H9 (cell line): ENCODE measurements around the gene CIB4. TPM values are rescaled to one million over a fixed set of nuclear protein-coding genes. Genes with fewer than 3 reads are reported as not detected.

Experiments
- DNase-seq: peaks from one replicate; pipeline ENCODE4 v3.0.0-alpha.2; 2017
- H2AFZ ChIP-seq: one replicate; pipeline ENCODE4 v1.6.1; 2013; ENCODE audit warnings: mild to moderate bottlenecking, low read length, control low read depth, moderate library complexity
- H2AK5ac ChIP-seq: 2 replicates; pipeline ENCODE4 v1.6.1; 2013; ENCODE audit warnings: low read length, control low read depth, mixed read lengths; ENCODE audit not compliant: insufficient read length
- H2BK120ac ChIP-seq: one replicate; pipeline ENCODE4 v1.6.1; 2013; ENCODE audit warnings: low read depth, mild to moderate bottlenecking, low read length, control low read depth, inconsistent platforms; ENCODE audit not compliant: poor library complexity, severe bottlenecking
- H2BK12ac ChIP-seq: 2 replicates; pipeline ENCODE4 v1.6.1; 2013; ENCODE audit warnings: low read length, control low read depth, mixed read lengths, low read depth; ENCODE audit not compliant: insufficient read length
- H2BK15ac ChIP-seq: 2 replicates; pipeline ENCODE4 v1.6.1; 2013; ENCODE audit warnings: low read depth, low read length, control low read depth
- H2BK20ac ChIP-seq: one replicate; pipeline ENCODE4 v1.6.1; 2013; ENCODE audit warnings: low read depth, mild to moderate bottlenecking, low read length, control low read depth, inconsistent platforms; ENCODE audit not compliant: poor library complexity, severe bottlenecking
- H2BK5ac ChIP-seq: 2 replicates; pipeline ENCODE4 v1.6.1; 2013; ENCODE audit warnings: low read length, control low read depth, mixed read lengths; ENCODE audit not compliant: insufficient read length
- H3K14ac ChIP-seq: 2 replicates; pipeline ENCODE4 v1.6.1; 2013; ENCODE audit warnings: low read length, control low read depth; ENCODE audit not compliant: insufficient read depth
- H3K18ac ChIP-seq: 2 replicates; pipeline ENCODE4 v1.6.1; 2013; ENCODE audit warnings: low read depth, mild to moderate bottlenecking, mixed read lengths, low read length, control low read depth; ENCODE audit not compliant: insufficient read length
- H3K23ac ChIP-seq: 2 replicates; pipeline ENCODE4 v1.6.1; 2013; ENCODE audit warnings: low read length, control low read depth, mixed read lengths, low read depth; ENCODE audit not compliant: insufficient read length
- H3K23me2 ChIP-seq: 2 replicates; pipeline ENCODE4 v1.6.1; 2013; ENCODE audit warnings: low read depth, mild to moderate bottlenecking, mixed read lengths, low read length, control low read depth; ENCODE audit not compliant: insufficient read length, poor library complexity, severe bottlenecking
- H3K27ac ChIP-seq: 2 replicates; pipeline ENCODE4 v1.5.1; 2013; ENCODE audit warnings: low read length, control low read depth, mixed read lengths, low read depth; ENCODE audit not compliant: insufficient read length
- H3K27me3 ChIP-seq: 2 replicates; pipeline ENCODE4 v1.6.1; 2013; ENCODE audit warnings: low read length, control low read depth, inconsistent platforms; ENCODE audit not compliant: insufficient read depth
- H3K4ac ChIP-seq: 2 replicates; pipeline ENCODE4 v1.6.1; 2013; ENCODE audit warnings: low read depth, mild to moderate bottlenecking, control low read depth, inconsistent platforms, low read length, moderate library complexity
- H3K4me1 ChIP-seq: 2 replicates; pipeline ENCODE4 v1.6.1; 2013; ENCODE audit warnings: low read length, control low read depth, inconsistent platforms; ENCODE audit not compliant: insufficient read depth
- H3K4me2 ChIP-seq: 2 replicates; pipeline ENCODE4 v1.6.1; 2013; ENCODE audit warnings: low read length, control low read depth, mixed read lengths; ENCODE audit not compliant: insufficient read length, insufficient read depth
- H3K56ac ChIP-seq: 2 replicates; pipeline ENCODE4 v1.6.1; 2013; ENCODE audit warnings: low read depth, mild to moderate bottlenecking, mixed read lengths, low read length, control low read depth; ENCODE audit not compliant: insufficient read length
- H3K79me1 ChIP-seq: 2 replicates; pipeline ENCODE4 v1.6.1; 2013; ENCODE audit warnings: low read depth, mild to moderate bottlenecking, moderate library complexity, low read length, control low read depth, inconsistent platforms; ENCODE audit not compliant: insufficient read depth, poor library complexity, severe bottlenecking
- H3K79me2 ChIP-seq: 2 replicates; pipeline ENCODE4 v1.6.1; 2013; ENCODE audit warnings: low read length, control low read depth, inconsistent platforms; ENCODE audit not compliant: insufficient read depth
- H3K9ac ChIP-seq: 2 replicates; pipeline ENCODE4 v1.6.1; 2013; ENCODE audit warnings: low read length, control low read depth, mixed read lengths; ENCODE audit not compliant: insufficient read length; ENCODE audit errors: extremely low read depth
- H3K9me3 ChIP-seq: one replicate; pipeline ENCODE4 v1.6.1; 2013; ENCODE audit warnings: low read depth, low read length, inconsistent platforms; ENCODE audit not compliant: control insufficient read depth
- H3T11ph ChIP-seq: one replicate; pipeline ENCODE4 v1.6.1; 2013; ENCODE audit warnings: mild to moderate bottlenecking, low read length, control low read depth, inconsistent platforms
- H4K20me1 ChIP-seq: one replicate; pipeline ENCODE4 v1.6.1; 2013; ENCODE audit not compliant: control insufficient read depth, insufficient read length, insufficient read depth
- H4K5ac ChIP-seq: 2 replicates; pipeline ENCODE4 v1.6.1; 2013; ENCODE audit warnings: low read depth, mild to moderate bottlenecking, mixed read lengths, low read length, control low read depth; ENCODE audit not compliant: insufficient read length
- H4K8ac ChIP-seq: replicated peaks from 2 replicates; pipeline ENCODE4 v1.6.1; 2013; ENCODE audit warnings: low read length, control low read depth, mixed read lengths, low read depth; ENCODE audit not compliant: insufficient read length
- H4K91ac ChIP-seq: 2 replicates; pipeline ENCODE4 v1.6.1; 2013; ENCODE audit warnings: low read depth, mild to moderate bottlenecking, moderate library complexity, mixed read lengths, low read length, control low read depth; ENCODE audit not compliant: insufficient read length
- H3K27ac Mint-ChIP-seq, 3 experiments: 2 replicates in 2 of 3; 3 replicates in 1 of 3; pipeline ENCODE4 v1.8.0; 2020 to 2021; ENCODE audit warnings: mixed read lengths in 3 of 3, mild to moderate bottlenecking in 1 of 3, moderate library complexity in 1 of 3
- H3K27me3 Mint-ChIP-seq: 2 replicates; pipeline ENCODE4 v1.8.0; 2021; ENCODE audit warnings: low read depth, mild to moderate bottlenecking, moderate library complexity, mixed read lengths
- H3K36me3 Mint-ChIP-seq, 3 experiments: 2 replicates in 2 of 3; 3 replicates in 1 of 3; pipeline ENCODE4 v1.8.0; 2020 to 2021; ENCODE audit warnings: low read depth in 3 of 3, mixed read lengths in 3 of 3; ENCODE audit not compliant: insufficient read depth in 1 of 3
- H3K4me1 Mint-ChIP-seq, 2 experiments: 2 replicates each; pipeline ENCODE4 v1.8.0; 2020; ENCODE audit warnings: mixed read lengths in 2 of 2
- H3K4me3 Mint-ChIP-seq, 2 experiments: 2 replicates in 1 of 2; 3 replicates in 1 of 2; pipeline ENCODE4 v1.8.0; 2020 to 2021; ENCODE audit warnings: mild to moderate bottlenecking in 2 of 2, mixed read lengths in 2 of 2, moderate library complexity in 1 of 2
- H3K9me3 Mint-ChIP-seq, 2 experiments: 2 replicates in 1 of 2; 3 replicates in 1 of 2; pipeline ENCODE4 v1.8.0; 2020; ENCODE audit warnings: mild to moderate bottlenecking in 2 of 2, mixed read lengths in 2 of 2, moderate library complexity in 1 of 2
- CTCF ChIP-seq: fragments of 200-600 bp; sonication (generic); conservative IDR thresholded peaks from 3 replicates; pipeline ENCODE4 v1.8.0; 2021; ENCODE audit warnings: antibody characterized with exemption, mild to moderate bottlenecking
- WGBS: extraction: QIAGEN DNeasy Blood & Tissue Kit; methylation state at CpG from one replicate; pipeline ENCODE4 v1.1.7; 2013; ENCODE audit warnings: missing lambda C conversion rate, low lambda C conversion rate, mixed read lengths; ENCODE audit not compliant: insufficient read length; ENCODE audit errors: extremely low coverage; 5-methylcytosine and 5-hydroxymethylcytosine counted together
- total RNA-seq: library from RNA; stranded (reverse); gene quantifications from 2 replicates; pipeline ENCODE4 v1.2.1, GENCODE V29; 2021

CIB4 gene
- total RNA-seq, 1 experiment from 2014 or later = not detected

- Histone ChIP-seq H2BK120ac (no peak overlapping the region), H3K27me3 (no peaks in the 10 kb centered on the region), H4K91ac (no peak overlapping the region), H3K14ac (no peak overlapping the region), H2BK5ac (no peak overlapping the region), H2AFZ (no peak overlapping the region), H3K4ac (no peak overlapping the region), H4K5ac (no peak overlapping the region), H3K23ac (no peak overlapping the region), H2BK15ac (no peak overlapping the region), H3K9me3 (no peaks in the 10 kb centered on the region), H4K20me1 (no peaks in the 10 kb centered on the region), H3K79me1 (no peaks in the 10 kb centered on the region), H3K9ac (no peak overlapping the region), H3T11ph (no peak overlapping the region), H2BK12ac (no peak overlapping the region), H3K18ac (no peak overlapping the region), H2BK20ac (no peak overlapping the region), H4K8ac (no peak overlapping the region), H3K4me1 (no peaks in the 10 kb centered on the region), H3K4me2 (no peak overlapping the region), H2AK5ac (no peak overlapping the region), H3K23me2 (no peaks in the 10 kb centered on the region), H3K79me2 (no peaks in the 10 kb centered on the region), H3K56ac (no peak overlapping the region), H3K27ac (no peak overlapping the region)
- Mint-ChIP-seq H3K4me3 (no peak overlapping the region), H3K36me3 (no peaks in the 10 kb centered on the region), H3K9me3 (no peaks in the 10 kb centered on the region), H3K27me3 (peaks cover 33% of the 10 kb centered on the region), H3K4me1 (peaks cover 15 to 29% of the 10 kb centered on the region in 2 experiments), H3K27ac (no peak overlapping the region; a peak in 1 of 7 replicates)
- no CpG with 5 or more reads among the region's 8 CpGs for WGBS
- no peak for DNase-seq
- TF ChIP-seq CTCF = no peak
Measured at GRCh38 chr2:26608557-26608956, 32.6 kb downstream of the CIB4 start.
